Epithelial cell of prostate (primary cell): ENCODE data around the gene CDS1.

ENCODE experiments used
- DNase-seq: peaks from one replicate; pipeline ENCODE4 v3.0.0-alpha.2; 2011; ENCODE audit warnings: low read depth, low spot score
- H3K27ac ChIP-seq: fragments of 450-650 bp; 2 replicates; pipeline ENCODE4 v1.5.1; 2017; ENCODE audit warnings: mild to moderate bottlenecking

The CDS1 gene

DNA sequence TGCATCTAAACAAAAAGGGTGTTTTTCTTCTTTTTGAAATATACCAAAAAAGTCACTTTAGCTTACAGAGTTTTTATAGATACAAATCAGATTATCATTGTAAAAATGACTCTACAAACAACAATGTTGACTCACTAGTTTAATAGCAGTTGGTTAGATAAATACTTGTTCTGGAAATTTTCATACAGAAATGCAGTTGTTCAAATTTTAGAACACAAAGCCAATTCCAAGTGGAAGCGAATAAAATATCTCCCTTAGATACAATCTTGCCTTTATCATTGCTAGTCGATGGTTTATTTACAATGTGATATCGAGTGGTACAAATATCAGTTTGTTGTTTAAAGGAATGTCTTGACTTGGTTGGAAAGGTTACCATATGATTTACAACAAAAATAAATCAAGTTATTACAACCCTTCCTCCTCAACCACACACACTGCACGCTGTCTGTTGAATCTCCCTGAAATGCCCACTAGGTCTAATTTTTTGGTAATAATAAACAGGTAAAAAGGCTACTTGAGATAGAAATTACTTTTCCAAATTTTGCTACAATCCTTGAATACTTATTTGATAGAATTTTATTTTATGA lies 114.8 kb downstream of the CDS1 start:
- no peak for DNase-seq
- no peak overlapping the region for H3K27ac ChIP-seq

DNA sequence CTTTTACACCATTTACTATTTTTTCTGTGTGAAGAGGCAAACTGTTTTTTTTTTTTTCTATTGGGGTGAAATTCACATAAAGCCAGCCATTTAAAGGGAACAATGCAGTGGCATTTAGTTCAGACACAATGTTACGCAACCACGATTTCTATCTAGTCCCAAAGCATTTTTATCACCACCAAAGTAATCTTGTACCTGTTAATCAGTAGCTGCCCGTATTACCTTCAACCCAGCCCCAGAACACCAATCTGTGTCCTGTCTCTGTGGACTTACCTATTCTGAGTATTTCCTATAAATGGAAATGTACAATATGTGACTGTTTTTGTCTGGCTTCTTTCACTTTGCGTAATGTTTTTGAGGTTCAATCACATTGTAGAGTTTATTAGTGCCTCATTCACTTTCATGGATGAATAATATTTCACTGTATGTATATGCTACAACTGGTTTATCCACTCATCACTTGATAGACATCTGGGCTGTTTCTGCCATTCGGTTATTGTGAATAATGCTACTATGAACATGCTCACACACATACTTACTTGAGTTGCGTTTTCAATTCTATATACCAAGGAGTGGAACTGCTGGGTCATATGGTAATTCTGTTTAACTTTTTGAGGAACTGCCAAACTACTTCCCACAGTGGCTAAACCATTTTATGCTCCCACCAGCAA lies 116.2 kb downstream of the CDS1 start:
- no peak overlapping the region for H3K27ac ChIP-seq
- DNase-seq: peak; percentile 39
